Skeletal muscle tissue (tissue), 4 donors: ENCODE results near the gene ST8SIA1. TPM values are rescaled to one million over a fixed set of nuclear protein-coding genes. Genes with fewer than 3 reads are reported as not detected.
A peak's percentile ranks its signal among the peaks of the same experiment; 100 is the strongest.

Source experiments
- H3K27ac ChIP-seq: one replicate; pipeline ENCODE4 v1.7.0; 2013; ENCODE audit warnings: mild to moderate bottlenecking, low read depth, low read length, inconsistent platforms
- H3K27me3 ChIP-seq, 3 donors: one replicate each; pipeline ENCODE4 v1.7.0; 2013; ENCODE audit warnings: low read length in 3 of 3; ENCODE audit not compliant: control insufficient read depth in 3 of 3, insufficient read depth in 3 of 3
- H3K36me3 ChIP-seq, 3 donors: one replicate each; pipeline ENCODE4 v1.7.0; 2013; ENCODE audit warnings: low read length in 3 of 3; ENCODE audit not compliant: control insufficient read depth in 3 of 3, insufficient read depth in 3 of 3
- H3K4me1 ChIP-seq, 3 donors: one replicate each; pipeline ENCODE4 v1.7.0; 2013; ENCODE audit warnings: low read length in 3 of 3, mild to moderate bottlenecking in 3 of 3; ENCODE audit not compliant: control insufficient read depth in 3 of 3, insufficient read depth in 3 of 3
- H3K4me3 ChIP-seq, 3 donors: one replicate each; pipeline ENCODE4 v1.7.0; 2013; ENCODE audit warnings: low read length in 3 of 3
- H3K9ac ChIP-seq, 3 donors: one replicate each; pipeline ENCODE4 v1.7.0; 2013; ENCODE audit warnings: low read length in 3 of 3, mild to moderate bottlenecking in 3 of 3, moderate library complexity in 2 of 3, low read depth in 1 of 3
- H3K9me3 ChIP-seq, 3 donors: one replicate each; pipeline ENCODE4 v1.7.0; 2013; ENCODE audit warnings: low read length in 3 of 3; ENCODE audit not compliant: control insufficient read depth in 3 of 3
- total RNA-seq: library from RNA; depleted of rRNA; stranded (reverse); fragments of >200 nt; gene quantifications from one replicate; pipeline ENCODE4 v1.2.3, GENCODE V29; 2014
- donor health status: Osteomylitis.

ST8SIA1 gene
- total RNA-seq, 1 donor from 2014 or later: 5.2 TPM

- H3K27me3 ChIP-seq: peaks cover 12 to 23% (median 18%) of the 10 kb centered on the region in 3 donors
- H3K4me1 ChIP-seq: peaks cover 0 to 8% (median 6%) of the 10 kb centered on the region in 3 donors
- H3K36me3 ChIP-seq: no peaks in the 10 kb centered on the region
- no peak overlapping the region for H3K27ac ChIP-seq
- no peak overlapping the region for H3K9ac ChIP-seq
- peak overlapping the region in 2 of 3 donors; percentile 66 to 73 for H3K4me3 ChIP-seq
- H3K9me3 ChIP-seq: no peaks in the 10 kb centered on the region
Measured at GRCh38 chr12:22333186-22333712, 1.3 kb downstream of the ST8SIA1 start.

DNA sequence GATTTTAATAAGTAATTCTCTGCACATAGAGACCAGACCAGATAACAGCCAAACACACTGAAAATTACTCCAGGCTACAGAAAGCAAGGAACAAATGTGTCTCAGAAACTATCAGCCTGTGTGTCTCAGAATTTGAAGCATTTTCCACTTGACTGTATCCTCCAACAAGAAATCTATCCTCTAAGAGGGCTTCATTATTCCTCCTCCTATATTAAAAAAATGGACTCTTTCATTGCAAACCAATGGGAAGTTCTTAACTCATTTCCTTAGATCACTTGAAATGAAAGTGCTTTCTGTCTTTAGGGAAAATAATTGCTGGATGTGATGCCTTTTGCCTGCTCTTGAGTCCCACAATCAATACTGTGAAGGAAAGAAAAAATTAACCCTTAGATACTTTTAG, 2.3 kb downstream of the ST8SIA1 start:
- no peak overlapping the region for H3K9ac ChIP-seq
- H3K27me3 ChIP-seq: peaks cover 12 to 23% (median 18%) of the 10 kb centered on the region in 3 donors
- peak overlapping the region in 1 of 3 donors; percentile 73 for H3K4me3 ChIP-seq
- H3K36me3 ChIP-seq: no peaks in the 10 kb centered on the region
- peaks cover 0 to 8% (median 6%) of the 10 kb centered on the region in 3 donors for H3K4me1 ChIP-seq
- H3K27ac ChIP-seq: no peak overlapping the region
- no peaks in the 10 kb centered on the region for H3K9me3 ChIP-seq

GRCh38 chr12:22329621-22330020, 4.9 kb downstream of the ST8SIA1 start:
- Histone ChIP-seq H3K27ac (no peak overlapping the region), H3K9me3 (no peaks in the 10 kb centered on the region), H3K36me3 (no peaks in the 10 kb centered on the region), H3K4me1 (peaks cover 0 to 8% (median 4%) of the 10 kb centered on the region in 3 donors), H3K27me3 (peaks cover 12 to 13% (median 12%) of the 10 kb centered on the region in 3 donors), H3K9ac (no peak overlapping the region), H3K4me3 (no peak overlapping the region)

DNA sequence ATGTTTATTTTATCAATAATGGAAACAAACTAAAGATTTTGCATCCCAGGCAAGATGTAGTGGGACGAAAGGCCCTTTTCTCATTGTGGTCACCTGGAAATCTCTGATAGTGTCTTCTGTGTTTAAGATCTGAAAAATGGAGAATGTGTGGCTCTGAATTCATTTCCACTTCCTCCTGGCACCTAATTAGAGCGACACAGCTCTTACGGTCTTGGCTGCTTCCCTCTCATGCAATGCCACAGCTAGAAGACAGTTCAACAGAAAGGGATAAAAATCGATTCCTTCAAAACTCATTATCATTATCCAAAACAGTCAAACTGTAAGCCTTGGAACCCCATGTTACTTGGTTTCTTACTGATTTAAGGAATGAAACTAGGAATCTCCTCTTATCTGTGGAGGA, 9.3 kb downstream of the ST8SIA1 start:
- no peaks in the 10 kb centered on the region for H3K4me1 ChIP-seq
- no peak overlapping the region for H3K4me3 ChIP-seq
- no peak overlapping the region for H3K27ac ChIP-seq
- no peaks in the 10 kb centered on the region for H3K27me3 ChIP-seq
- H3K9me3 ChIP-seq: no peaks in the 10 kb centered on the region
- H3K9ac ChIP-seq: no peak overlapping the region
- no peaks in the 10 kb centered on the region for H3K36me3 ChIP-seq

DNA sequence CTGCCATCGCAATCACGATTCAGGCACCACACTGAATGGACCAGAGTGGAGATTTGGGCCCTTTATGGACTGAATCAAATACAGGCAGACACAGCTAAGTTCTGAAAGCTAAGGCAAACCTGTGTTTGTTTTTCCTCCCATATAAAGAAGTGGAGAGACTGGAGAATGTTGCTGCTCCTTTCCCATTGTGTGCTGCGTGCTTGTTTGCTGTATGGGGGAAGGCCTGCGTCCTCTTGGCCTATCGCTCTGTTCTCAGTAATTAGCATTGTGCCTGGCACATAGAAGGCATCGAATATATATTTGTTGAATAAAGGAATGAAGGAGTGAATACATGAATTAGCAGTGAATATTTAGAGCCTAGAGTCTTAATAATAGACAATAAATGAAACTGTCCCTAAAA, 12.4 kb downstream of the ST8SIA1 start:
- Histone ChIP-seq H3K4me1 (no peaks in the 10 kb centered on the region), H3K27ac (no peak overlapping the region), H3K9me3 (no peaks in the 10 kb centered on the region), H3K9ac (no peak overlapping the region), H3K27me3 (no peaks in the 10 kb centered on the region), H3K36me3 (no peaks in the 10 kb centered on the region), H3K4me3 (no peak overlapping the region)

DNA sequence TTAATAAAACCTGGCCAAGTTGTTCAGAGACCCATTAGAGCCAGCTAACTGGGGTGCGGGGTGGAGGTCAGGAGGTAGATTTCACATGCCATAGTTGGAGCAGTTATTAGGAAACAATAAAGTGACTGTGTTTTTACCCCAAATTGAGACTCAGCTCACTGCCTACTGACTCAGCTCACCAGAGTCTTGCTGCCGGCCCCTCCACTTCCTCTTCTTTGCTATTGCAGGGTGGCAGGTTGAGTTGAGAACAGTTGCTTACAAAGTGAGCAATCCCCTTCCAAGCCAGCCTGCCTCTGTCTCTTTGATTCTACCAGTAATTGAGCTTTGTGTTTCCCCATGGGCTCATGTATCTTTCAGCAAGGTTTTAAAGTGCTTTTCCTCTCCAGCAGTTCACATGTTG, 12.9 kb downstream of the ST8SIA1 start:
- H3K36me3 ChIP-seq: no peaks in the 10 kb centered on the region
- H3K4me1 ChIP-seq: no peaks in the 10 kb centered on the region
- no peak overlapping the region for H3K27ac ChIP-seq
- no peaks in the 10 kb centered on the region for H3K27me3 ChIP-seq
- no peak overlapping the region for H3K9ac ChIP-seq
- H3K9me3 ChIP-seq: no peaks in the 10 kb centered on the region
- no peak overlapping the region for H3K4me3 ChIP-seq

- Histone ChIP-seq H3K9ac (no peak overlapping the region), H3K36me3 (no peaks in the 10 kb centered on the region), H3K4me3 (no peak overlapping the region), H3K9me3 (no peaks in the 10 kb centered on the region), H3K27ac (no peak overlapping the region), H3K27me3 (no peaks in the 10 kb centered on the region), H3K4me1 (no peaks in the 10 kb centered on the region)
Measured at GRCh38 chr12:22321018-22321605, 13.4 kb downstream of the ST8SIA1 start.

- Histone ChIP-seq H3K9ac (no peak overlapping the region), H3K27me3 (peaks cover 0 to 3% (median 0%) of the 10 kb centered on the region in 3 donors), H3K9me3 (no peaks in the 10 kb centered on the region), H3K27ac (no peak overlapping the region), H3K36me3 (no peaks in the 10 kb centered on the region), H3K4me3 (no peak overlapping the region), H3K4me1 (no peaks in the 10 kb centered on the region)
Measured at GRCh38 chr12:22318108-22318737, 16.3 kb downstream of the ST8SIA1 start.

DNA sequence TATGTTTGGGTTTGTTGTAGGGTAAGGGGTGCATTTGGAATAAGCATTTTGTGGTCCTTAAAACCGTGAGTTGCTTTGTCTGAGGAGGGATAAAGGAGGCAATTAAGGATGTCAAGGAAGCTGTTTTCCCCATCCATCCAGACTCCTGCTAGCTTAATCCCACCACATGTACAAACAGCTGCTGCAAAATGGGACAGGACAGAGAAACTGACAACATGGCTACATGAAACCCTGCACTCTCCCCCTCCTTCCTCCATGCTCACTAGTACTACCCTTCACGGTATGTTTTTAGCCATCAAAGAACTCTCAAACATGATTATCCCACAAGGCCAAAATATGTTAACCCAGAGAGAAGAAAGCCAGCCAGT, 20.6 kb downstream of the ST8SIA1 start:
- H3K27ac ChIP-seq: no peak overlapping the region

GRCh38 chr12:22313286-22313962, 21.1 kb downstream of the ST8SIA1 start:
- Histone ChIP-seq H3K27me3 (peaks cover 0 to 3% (median 0%) of the 10 kb centered on the region in 3 donors), H3K9ac (no peak overlapping the region), H3K4me1 (peaks cover 0 to 4% (median 0%) of the 10 kb centered on the region in 3 donors), H3K27ac (no peak overlapping the region), H3K9me3 (no peaks in the 10 kb centered on the region), H3K36me3 (no peaks in the 10 kb centered on the region), H3K4me3 (no peak overlapping the region)

More for the DNA sequence above, 20.6 kb downstream of the ST8SIA1 start:
- Histone ChIP-seq H3K9me3 (no peaks in the 10 kb centered on the region), H3K36me3 (no peaks in the 10 kb centered on the region), H3K9ac (no peak overlapping the region), H3K4me1 (peaks cover 0 to 4% (median 0%) of the 10 kb centered on the region in 3 donors), H3K4me3 (no peak overlapping the region), H3K27me3 (peaks cover 0 to 3% (median 0%) of the 10 kb centered on the region in 3 donors)
